ENCODE data around the gene MACROD2. TPM values are rescaled to one million over a fixed set of nuclear protein-coding genes. Genes with fewer than 3 reads are reported as not detected.

The MACROD2 gene
- total RNA-seq, 1 donor from 2014 or later: 0.85 TPM

GRCh38 chr20:14481863-14482262 is 486.5 kb downstream of the MACROD2 start:
- DNase-seq: peak; percentile 14

- no peak for DNase-seq
These were observed 492.9 kb downstream of the MACROD2 start for GRCh38 chr20:14488212-14488611.

- DNase-seq: peak; percentile 13
These were observed 493.6 kb downstream of the MACROD2 start for GRCh38 chr20:14488756-14489479.

- DNase-seq: no peak
These were observed 494.2 kb downstream of the MACROD2 start for GRCh38 chr20:14489544-14489943.

- no peak for DNase-seq
These were observed 496.1 kb downstream of the MACROD2 start for GRCh38 chr20:14491436-14491835.

GRCh38 chr20:14493408-14493807 is 498.1 kb downstream of the MACROD2 start:
- no peak for DNase-seq

GRCh38 chr20:14494355-14494754 is 499.0 kb downstream of the MACROD2 start:
- no peak for DNase-seq

- DNase-seq: no peak
These were observed 499.8 kb downstream of the MACROD2 start for GRCh38 chr20:14495066-14495465.

GRCh38 chr20:14497004-14497403 is 501.7 kb downstream of the MACROD2 start:
- DNase-seq: peak; percentile 37

GRCh38 chr20:14498772-14499171 is 503.5 kb downstream of the MACROD2 start:
- DNase-seq: no peak

GRCh38 chr20:14505476-14505875 is 510.2 kb downstream of the MACROD2 start:
- no peak for DNase-seq

GRCh38 chr20:14507711-14508110 is 512.4 kb downstream of the MACROD2 start:
- no peak for DNase-seq

- no peak for DNase-seq
These were observed 515.0 kb downstream of the MACROD2 start for GRCh38 chr20:14510341-14510740.

- no peak for DNase-seq
These were observed 517.5 kb downstream of the MACROD2 start for GRCh38 chr20:14512839-14513238.

GRCh38 chr20:14518648-14519047 is 523.3 kb downstream of the MACROD2 start:
- no peak for DNase-seq

- DNase-seq: no peak
These were observed 525.7 kb downstream of the MACROD2 start for GRCh38 chr20:14521016-14521415.

GRCh38 chr20:14521436-14521835 is 526.1 kb downstream of the MACROD2 start:
- DNase-seq: no peak

GRCh38 chr20:14522595-14522994 is 527.3 kb downstream of the MACROD2 start:
- no peak for DNase-seq

- DNase-seq: no peak
These were observed 527.8 kb downstream of the MACROD2 start for GRCh38 chr20:14523090-14523489.

GRCh38 chr20:14525426-14525825 is 530.1 kb downstream of the MACROD2 start:
- no peak for DNase-seq

GRCh38 chr20:14526891-14527290 is 531.6 kb downstream of the MACROD2 start:
- no peak for DNase-seq

GRCh38 chr20:14531786-14532185 is 536.5 kb downstream of the MACROD2 start:
- DNase-seq: no peak

GRCh38 chr20:14536738-14537137 is 541.4 kb downstream of the MACROD2 start:
- DNase-seq: no peak

- DNase-seq: no peak
These were observed 543.1 kb downstream of the MACROD2 start for GRCh38 chr20:14538433-14538832.

GRCh38 chr20:14543040-14543439 is 547.7 kb downstream of the MACROD2 start:
- DNase-seq: no peak

Measured in dermis blood vessel endothelial cell (primary cell).